Panc1 (cell line): ENCODE measurements around the gene SCNN1G. TPM values are rescaled to one million over a fixed set of nuclear protein-coding genes. Genes with fewer than 3 reads are reported as not detected.

Experiments used
- ATAC-seq: fragments of 200-7000 bp; cut with Tn5 transposase; 2 replicates; pipeline ENCODE4 v1.9.1; 2020; ENCODE audit warnings: mild to moderate bottlenecking, moderate library complexity
- BruUV-seq: library from RNA; stranded (reverse); fragments of 400-500 nt; replicated peaks from 2 replicates; lab custom pipeline; 2021; lab: Mats Ljungman, UMichigan
- CTCF ChIA-PET: fragments of 300-600 bp; sonication (Branson Sonifier 250); formaldehyde crosslinking; loops from one replicate; lab custom pipeline; 2022; ENCODE audit warnings: antibody characterized with exemption; lab: Charles Lee
- POLR2A ChIA-PET: fragments of 300-600 bp; sonication (Branson Sonifier 250); formaldehyde crosslinking; loops from one replicate; lab custom pipeline; 2022; ENCODE audit warnings: antibody characterized with exemption; lab: Charles Lee
- DNase-seq: peaks from one replicate; pipeline ENCODE4 v3.0.0-alpha.2; 2010; ENCODE audit warnings: low read depth, low spot score
- H3K27ac ChIP-seq: 2 replicates; pipeline ENCODE4 v1.5.1; 2011; ENCODE audit warnings: mild to moderate bottlenecking, low read length, inconsistent platforms
- H3K27me3 ChIP-seq: fragments of 200-500 bp; sonication (Bioruptor generic); 2 replicates; pipeline ENCODE4 v1.6.0; 2014; ENCODE audit warnings: low read length, inconsistent platforms; ENCODE audit not compliant: control insufficient read depth, insufficient read depth
- H3K36me3 ChIP-seq: fragments of 200-500 bp; sonication (Bioruptor generic); 2 replicates; pipeline ENCODE4 v1.5.1; 2014; ENCODE audit warnings: inconsistent platforms, mild to moderate bottlenecking, low read length, moderate library complexity; ENCODE audit not compliant: control insufficient read depth, insufficient read depth
- H3K4me1 ChIP-seq: 2 replicates; pipeline ENCODE4 v1.5.1; 2011; ENCODE audit warnings: inconsistent platforms, mild to moderate bottlenecking, low read length, moderate library complexity; ENCODE audit not compliant: control insufficient read depth, insufficient read depth
- H3K4me3 ChIP-seq, 2 experiments: 2 replicates each; pipeline ENCODE4 v1.5.1; 2011 to 2012; ENCODE audit warnings: low read depth in 2 of 2, low read length in 2 of 2, mild to moderate bottlenecking in 2 of 2, inconsistent platforms in 1 of 2, moderate library complexity in 1 of 2
- H3K9me3 ChIP-seq: fragments of 200-500 bp; sonication (Bioruptor generic); 2 replicates; pipeline ENCODE4 v1.5.1; 2014; ENCODE audit warnings: low read depth, mild to moderate bottlenecking, inconsistent platforms, low read length, moderate library complexity; ENCODE audit not compliant: control insufficient read depth, insufficient read depth
- CTCF ChIP-seq: fragments of 450-650 bp; IDR thresholded peaks from 2 replicates; pipeline ENCODE4 v1.5.1; 2017; ENCODE audit warnings: mild to moderate bottlenecking
- POLR2AphosphoS5 ChIP-seq: IDR thresholded peaks from 2 replicates; pipeline ENCODE4 v1.6.1; 2012; ENCODE audit warnings: mild to moderate bottlenecking, low read depth, low read length, moderate library complexity
- REST ChIP-seq, 2 experiments: IDR thresholded peaks; 2 replicates each; pipeline ENCODE4 v1.6.1; 2011 to 2012; ENCODE audit warnings: low read depth in 2 of 2, control low read depth in 1 of 2, low read length in 1 of 2, mild to moderate bottlenecking in 1 of 2, moderate library complexity in 1 of 2; ENCODE audit not compliant: insufficient read depth in 1 of 2
- SIN3A ChIP-seq: IDR thresholded peaks from 2 replicates; pipeline ENCODE4 v1.6.1; 2012; ENCODE audit warnings: low read depth, mild to moderate bottlenecking, low read length, moderate library complexity, borderline replicate concordance; ENCODE audit not compliant: insufficient read depth
- TCF7L2 ChIP-seq: IDR thresholded peaks from 2 replicates; pipeline ENCODE4 v1.6.1; 2011; ENCODE audit warnings: mild to moderate bottlenecking, low read depth, low read length, inconsistent platforms
- in situ Hi-C: cut with HindIII; loops from 2 replicates; pipeline ENCODE4 v1.10.0; 2016; ENCODE audit warnings: low sequenced_read_pairs, low pct_unique_long_range_greater_than_20kb
- intact Hi-C: fragments of 100-400 bp; cut with micrococcal nuclease; formaldehyde crosslinking; loops from one replicate; pipeline ENCODE4 v1.10.0; 2022; ENCODE audit not compliant: unreplicated experiment
- total RNA-seq: library from RNA; stranded (reverse); gene quantifications from one replicate; pipeline ENCODE4 v1.2.1, GENCODE V29; 2021; ENCODE audit not compliant: unreplicated experiment

Gene SCNN1G
- total RNA-seq, 1 experiment from 2014 or later: 3.4 TPM

- no TSS peak for BruUV-seq
- DNase-seq (no peak), ATAC-seq (no peak)
- intact Hi-C loops: no loop called here
- TF ChIP-seq SIN3A: no peak
- no peak for TF ChIP-seq CTCF
- TF ChIP-seq TCF7L2: no peak
- TF ChIP-seq POLR2AphosphoS5: no peak
- TF ChIP-seq REST (IDR thresholded peaks at IDR 0.05; ENCODE audit: insufficient read depth in 1 of 2, low read depth in 2 of 2, low read length in 1 of 2): no peak
- POLR2A ChIA-PET: interaction anchor here (0.7 to 0.8 kb wide), 2 partner anchors 8 to 153 kb away, joined by 3 to 5 read pairs; no protein-coding TSS in a partner anchor
- in situ Hi-C loops: no loop called here
- Histone ChIP-seq H3K36me3 (no peaks in the 10 kb centered on the region), H3K4me3 (no peak overlapping the region), H3K9me3 (peaks cover 3% of the 10 kb centered on the region; the same call in 1 of the 2 replicates), H3K27ac (no peak overlapping the region), H3K4me1 (peaks cover 15% of the 10 kb centered on the region), H3K27me3 (no peaks in the 10 kb centered on the region)
- CTCF ChIA-PET: interaction anchor here (0.6 kb wide), 1 partner anchor 297 kb away, joined by 4 read pairs; no protein-coding TSS in a partner anchor
Measured at GRCh38 chr16:23134274-23134673, 48.3 kb upstream of the SCNN1G start.

- no TSS peak for BruUV-seq
- Histone ChIP-seq H3K4me3 (no peak overlapping the region), H3K27ac (no peak overlapping the region), H3K9me3 (peaks cover 3% of the 10 kb centered on the region; the same call in 1 of the 2 replicates), H3K27me3 (no peaks in the 10 kb centered on the region), H3K4me1 (peaks cover 17% of the 10 kb centered on the region), H3K36me3 (no peaks in the 10 kb centered on the region)
- ATAC-seq (no peak), DNase-seq (no peak)
- POLR2A ChIA-PET: no interaction called here
- intact Hi-C loops (no loop called here), in situ Hi-C loops (no loop called here)
- CTCF ChIA-PET: no interaction called here
- TF ChIP-seq TCF7L2: no peak
- no peak for TF ChIP-seq SIN3A
- TF ChIP-seq CTCF: no peak
- TF ChIP-seq POLR2AphosphoS5: no peak
- TF ChIP-seq REST (IDR thresholded peaks at IDR 0.05; ENCODE audit: insufficient read depth in 1 of 2, low read depth in 2 of 2, low read length in 1 of 2): no peak
Measured at GRCh38 chr16:23137256-23137655, 45.3 kb upstream of the SCNN1G start.
